Measurements from ENCODE around the gene AKR1D1.

The AKR1D1 gene

GRCh38 chr7:138166681-138167080, 90.4 kb downstream of the AKR1D1 start:
- no peak for DNase-seq (ENCODE audit: low spot score)

DNA sequence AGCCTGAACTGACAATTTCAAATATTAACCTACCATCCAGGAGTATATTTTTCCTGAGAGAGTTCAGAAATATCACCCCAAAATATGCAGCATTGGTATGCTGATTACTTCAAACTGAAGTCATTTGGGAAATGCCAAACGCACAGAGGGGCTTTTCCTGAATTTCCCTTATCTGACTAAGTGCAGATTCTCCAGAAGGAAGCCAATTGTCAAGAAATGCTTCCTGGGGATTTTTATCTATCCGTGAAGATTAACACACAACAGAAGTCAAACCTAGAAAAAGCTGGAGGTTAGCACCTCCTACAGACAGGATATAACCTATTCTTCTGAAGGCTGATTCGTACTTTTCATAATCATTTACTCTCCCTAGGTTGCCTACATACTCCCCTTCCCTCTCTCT, 91.0 kb downstream of the AKR1D1 start:
- no peak for DNase-seq (ENCODE audit: low spot score)

- DNase-seq (ENCODE audit: low spot score): no peak
Observed at GRCh38 chr7:138167869-138168296, 91.6 kb downstream of the AKR1D1 start.

Measured in D341Med (cell line).